ENCODE results near the gene RMI2. TPM values are rescaled to one million over a fixed set of nuclear protein-coding genes. Genes with fewer than 3 reads are reported as not detected.
"Not testable (repeated sequence)": the region's sequence is repeated elsewhere in the genome, so short reads cannot be mapped to it uniquely, and the experiment has no call there.

The RMI2 gene
- total RNA-seq, 2 donors from 2014 or later = 12.0 to 46.3 TPM

DNA sequence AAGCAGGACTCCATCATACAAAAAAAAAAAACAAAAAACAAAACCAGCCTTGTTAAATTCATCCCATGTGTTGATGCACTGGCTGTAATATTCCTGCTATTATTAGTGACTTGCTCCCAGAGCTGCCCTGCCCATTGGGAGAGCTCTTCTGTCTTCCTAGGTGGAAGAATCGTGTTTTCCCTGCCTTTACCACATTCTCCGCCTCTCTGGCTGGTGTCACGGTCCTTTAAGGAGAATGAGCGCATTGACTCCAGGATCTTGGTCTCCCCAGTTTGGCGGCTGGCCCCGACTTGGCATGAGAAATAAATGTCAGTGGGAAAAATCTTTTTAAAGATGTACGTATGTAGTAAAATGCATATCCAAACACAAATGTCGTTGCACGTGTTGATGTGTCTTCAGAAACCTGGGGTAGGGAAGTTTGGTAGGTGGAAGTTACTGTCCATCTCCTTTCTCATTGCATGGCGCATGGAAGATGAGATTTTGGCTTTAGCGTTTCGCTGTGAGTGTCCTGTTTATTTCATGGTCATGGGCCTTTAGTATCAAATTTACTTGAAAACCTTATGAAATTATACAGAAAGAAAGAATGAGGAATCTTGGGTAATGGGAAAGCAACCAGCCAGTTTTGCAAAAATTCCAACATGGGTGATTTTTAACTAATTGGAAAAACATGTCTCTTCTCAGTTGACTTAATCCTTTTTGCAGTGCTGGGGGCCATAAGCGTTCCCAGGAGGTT, 15.5 kb downstream of the RMI2 start:
- H3K9ac ChIP-seq (ENCODE audit: low read depth in 2 of 2, low read length in 2 of 2) = no peak overlapping the region
- H3K4me3 ChIP-seq = no peak overlapping the region
- no peaks in the 10 kb centered on the region for H3K9me3 ChIP-seq
- no peak for DNase-seq
- H3K36me3 ChIP-seq = no peaks in the 10 kb centered on the region
- intact Hi-C loops (cut with DNase I) = no loop called here
- H3K4me1 ChIP-seq = peaks cover 4% of the 10 kb centered on the region
- no peak overlapping the region for H3K27ac ChIP-seq
- TF ChIP-seq, protein P1, sequence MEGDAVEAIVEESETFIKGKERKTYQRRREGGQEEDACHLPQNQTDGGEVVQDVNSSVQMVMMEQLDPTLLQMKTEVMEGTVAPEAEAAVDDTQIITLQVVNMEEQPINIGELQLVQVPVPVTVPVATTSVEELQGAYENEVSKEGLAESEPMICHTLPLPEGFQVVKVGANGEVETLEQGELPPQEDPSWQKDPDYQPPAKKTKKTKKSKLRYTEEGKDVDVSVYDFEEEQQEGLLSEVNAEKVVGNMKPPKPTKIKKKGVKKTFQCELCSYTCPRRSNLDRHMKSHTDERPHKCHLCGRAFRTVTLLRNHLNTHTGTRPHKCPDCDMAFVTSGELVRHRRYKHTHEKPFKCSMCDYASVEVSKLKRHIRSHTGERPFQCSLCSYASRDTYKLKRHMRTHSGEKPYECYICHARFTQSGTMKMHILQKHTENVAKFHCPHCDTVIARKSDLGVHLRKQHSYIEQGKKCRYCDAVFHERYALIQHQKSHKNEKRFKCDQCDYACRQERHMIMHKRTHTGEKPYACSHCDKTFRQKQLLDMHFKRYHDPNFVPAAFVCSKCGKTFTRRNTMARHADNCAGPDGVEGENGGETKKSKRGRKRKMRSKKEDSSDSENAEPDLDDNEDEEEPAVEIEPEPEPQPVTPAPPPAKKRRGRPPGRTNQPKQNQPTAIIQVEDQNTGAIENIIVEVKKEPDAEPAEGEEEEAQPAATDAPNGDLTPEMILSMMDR (IDR thresholded peaks at IDR 0.05) = no peak
- no peaks in the 10 kb centered on the region for H3K27me3 ChIP-seq

DNA sequence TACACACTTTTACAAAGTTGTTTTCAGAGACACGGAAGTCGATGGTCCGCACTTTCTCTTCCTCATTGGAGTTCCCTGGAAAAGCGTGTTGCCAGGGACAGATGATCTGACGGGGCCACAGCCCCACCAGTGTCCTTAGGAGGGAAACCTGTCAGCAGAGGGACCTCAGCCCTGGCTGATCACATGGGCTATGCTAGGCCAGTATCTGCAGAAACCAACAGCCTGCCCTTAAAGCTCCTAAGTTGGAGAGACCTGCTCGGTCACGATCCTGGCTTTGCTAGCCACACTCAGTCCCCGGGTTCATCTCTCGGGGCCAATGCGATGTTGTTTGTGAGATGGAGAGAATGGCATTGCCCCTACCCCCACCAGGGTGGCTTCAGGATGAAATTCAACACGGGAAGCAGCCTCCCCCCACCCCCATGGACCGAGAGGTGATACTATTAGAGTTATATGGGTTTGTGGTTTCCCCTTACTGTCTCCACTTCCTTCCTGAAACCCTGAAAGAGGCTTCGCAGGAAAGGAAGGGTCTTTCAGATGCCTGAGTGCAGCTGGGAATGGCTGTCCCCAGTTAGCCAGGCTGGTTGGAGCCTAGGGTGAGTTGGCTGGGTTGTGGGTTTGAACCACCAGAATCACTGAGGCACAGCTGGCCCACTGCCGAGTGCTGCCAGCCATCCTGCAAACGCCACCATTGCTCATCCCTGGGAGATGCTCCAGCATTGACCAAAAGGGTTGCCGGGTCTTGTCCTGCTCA, 16.6 kb downstream of the RMI2 start:
- TF ChIP-seq, protein P1 (IDR thresholded peaks at IDR 0.05) = no peak
- H3K4me3 ChIP-seq = no peak overlapping the region
- H3K4me1 ChIP-seq = peaks cover 4% of the 10 kb centered on the region
- no peak overlapping the region for H3K27ac ChIP-seq
- no peaks in the 10 kb centered on the region for H3K27me3 ChIP-seq
- H3K9ac ChIP-seq (ENCODE audit: low read depth in 2 of 2, low read length in 2 of 2) = no peak overlapping the region
- intact Hi-C loops (cut with DNase I) = no loop called here
- no peak for DNase-seq
- no peaks in the 10 kb centered on the region for H3K9me3 ChIP-seq
- no peaks in the 10 kb centered on the region for H3K36me3 ChIP-seq

DNA sequence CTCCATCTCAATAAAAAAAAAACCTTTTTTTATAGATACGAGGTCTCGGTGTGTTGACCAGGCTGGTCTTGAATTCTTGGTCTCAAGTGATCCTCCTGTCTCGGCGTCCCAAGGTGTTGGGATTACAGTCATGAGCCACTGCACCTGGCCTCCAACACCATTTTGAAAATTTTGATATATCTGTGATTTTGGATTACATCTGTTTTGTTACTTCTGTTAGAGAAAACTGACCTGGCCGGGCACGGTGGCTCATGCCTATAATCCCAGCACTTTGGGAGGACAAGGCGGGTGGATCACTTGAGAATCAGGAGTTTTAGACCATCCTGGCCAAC, 18.6 kb downstream of the RMI2 start:
- H3K27me3 ChIP-seq = no peaks in the 10 kb centered on the region
- TF ChIP-seq, protein P1 (IDR thresholded peaks at IDR 0.05) = no peak
- H3K4me3 ChIP-seq = no peak overlapping the region
- H3K9ac ChIP-seq (ENCODE audit: low read depth in 2 of 2, low read length in 2 of 2) = no peak overlapping the region
- H3K27ac ChIP-seq = no peak overlapping the region
- no peak for DNase-seq
- peaks cover 4% of the 10 kb centered on the region for H3K4me1 ChIP-seq
- intact Hi-C loops (cut with DNase I) = no loop called here
- no peaks in the 10 kb centered on the region for H3K9me3 ChIP-seq
- no peaks in the 10 kb centered on the region for H3K36me3 ChIP-seq

DNA sequence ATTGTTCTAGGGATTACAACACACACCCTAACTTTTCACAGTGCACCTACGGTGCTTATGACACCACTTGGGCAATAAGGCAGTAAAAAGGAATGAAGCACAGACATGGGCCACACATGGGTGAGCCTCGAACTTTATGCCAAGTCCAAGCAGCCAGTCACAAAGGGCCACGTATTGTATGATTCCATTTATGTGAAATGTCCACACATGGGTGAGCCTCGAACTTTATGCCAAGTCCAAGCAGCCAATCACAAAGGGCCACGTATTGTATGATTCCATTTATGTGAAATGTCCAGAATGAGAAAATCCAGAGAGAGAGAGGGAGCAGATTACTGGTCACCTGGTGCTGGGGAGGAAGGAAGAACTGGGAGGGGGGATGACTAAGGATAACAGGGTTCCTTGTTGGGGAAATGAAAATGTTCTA, 22.2 kb downstream of the RMI2 start:
- Histone ChIP-seq H3K27ac (no peak overlapping the region), H3K9ac (ENCODE audit: low read depth in 2 of 2, low read length in 2 of 2) (no peak overlapping the region), H3K4me1 (no peaks in the 10 kb centered on the region), H3K36me3 (no peaks in the 10 kb centered on the region), H3K9me3 (no peaks in the 10 kb centered on the region), H3K4me3 (no peak overlapping the region), H3K27me3 (no peaks in the 10 kb centered on the region)
- no peak for DNase-seq
- TF ChIP-seq, protein P1 (IDR thresholded peaks at IDR 0.05) = no peak
- intact Hi-C loops (cut with DNase I) = no loop called here

DNA sequence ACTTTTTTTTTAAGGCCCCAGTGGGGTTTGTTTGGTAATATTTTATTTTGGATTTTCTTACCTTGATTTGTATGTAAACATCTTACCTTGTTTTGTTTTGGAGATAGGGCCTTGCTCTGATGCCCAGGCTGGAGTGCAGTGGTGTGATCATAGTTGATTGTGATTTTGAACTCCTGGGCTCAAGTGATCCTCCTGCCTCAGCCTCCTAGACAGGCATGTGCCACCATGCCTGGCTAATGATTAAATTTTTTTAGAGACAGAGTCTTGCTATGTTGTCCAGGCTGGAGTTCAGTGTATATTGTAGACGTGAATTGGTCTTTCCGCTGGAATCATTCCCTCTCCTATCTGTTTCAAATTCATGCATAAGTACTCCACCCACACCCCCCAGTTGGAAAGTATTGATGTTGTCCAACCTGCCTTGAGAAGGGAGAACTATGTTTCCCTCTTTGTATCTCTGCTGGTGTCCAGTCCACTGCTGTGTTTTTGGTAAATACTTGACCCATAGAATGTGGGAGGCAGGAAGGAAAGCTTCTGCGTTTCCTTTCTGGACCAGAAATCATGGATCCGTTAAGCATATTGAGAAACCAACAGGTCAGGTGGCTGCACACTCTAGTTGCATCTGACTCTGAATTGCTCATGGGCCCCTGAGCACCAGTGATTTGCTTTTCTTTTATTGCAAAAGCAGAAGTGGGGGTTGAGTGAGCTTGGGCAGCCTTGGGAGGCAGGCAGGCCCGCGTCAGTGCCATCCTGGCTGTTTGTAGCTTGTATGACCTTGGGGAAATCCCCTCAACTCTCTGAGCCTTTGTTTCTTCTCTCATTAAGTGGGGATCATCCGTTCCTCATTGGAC, 25.0 kb downstream of the RMI2 start:
- no peak overlapping the region for H3K27ac ChIP-seq
- no peak overlapping the region for H3K9ac ChIP-seq (ENCODE audit: low read depth in 2 of 2, low read length in 2 of 2)
- intact Hi-C loops (cut with DNase I) = no loop called here
- no peak overlapping the region for H3K4me3 ChIP-seq
- H3K9me3 ChIP-seq = no peaks in the 10 kb centered on the region
- no peak for DNase-seq
- H3K27me3 ChIP-seq = no peaks in the 10 kb centered on the region
- no peaks in the 10 kb centered on the region for H3K4me1 ChIP-seq
- TF ChIP-seq, protein P1 (IDR thresholded peaks at IDR 0.05) = no peak
- H3K36me3 ChIP-seq = no peaks in the 10 kb centered on the region

DNA sequence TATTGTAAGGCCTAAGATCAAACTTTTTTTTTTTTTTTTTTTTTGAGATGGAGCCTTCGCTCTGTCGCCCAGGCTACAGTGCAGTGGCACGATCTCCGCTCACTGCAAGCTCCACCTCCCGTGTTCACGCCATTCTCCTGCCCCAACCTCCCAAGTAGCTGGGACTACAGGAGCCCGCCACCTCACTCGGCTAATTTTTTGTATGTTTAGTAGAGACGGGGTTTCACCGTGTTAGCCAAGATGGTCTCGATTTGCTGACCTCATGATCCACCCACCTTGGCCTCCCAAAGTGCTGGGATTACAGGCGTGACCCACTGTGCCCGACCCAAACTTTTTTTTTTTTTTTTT, 25.6 kb downstream of the RMI2 start:
- H3K36me3 ChIP-seq; H3K9ac ChIP-seq (ENCODE audit: low read depth in 2 of 2, low read length in 2 of 2); H3K9me3 ChIP-seq; H3K4me1 ChIP-seq; DNase-seq; H3K27me3 ChIP-seq; H3K4me3 ChIP-seq; H3K27ac ChIP-seq; intact Hi-C loops (cut with DNase I): not testable (repeated sequence)
